PC-3 (cell line): ENCODE results near the gene MYMK.

ENCODE experiments used
- CTCF ChIP-seq: fragments of 300-600 bp; sonication (generic); conservative IDR thresholded peaks from 2 replicates; pipeline ENCODE4 v1.5.1; 2017; ENCODE audit warnings: antibody characterized with exemption, low read depth, mild to moderate bottlenecking, low read length
- EZH2 ChIP-seq: fragments of 300-600 bp; sonication (generic); IDR thresholded peaks from one replicate; pipeline ENCODE4 v1.6.1; 2017; ENCODE audit warnings: antibody characterized with exemption, mild to moderate bottlenecking, low read length; ENCODE audit not compliant: unreplicated experiment
- EZH2phosphoT487 ChIP-seq: fragments of 300-600 bp; sonication (generic); IDR thresholded peaks from 2 replicates; pipeline ENCODE4 v1.6.1; 2018; ENCODE audit warnings: mild to moderate bottlenecking, antibody characterized with exemption, low read length, borderline replicate concordance

GRCh38 chr9:133547116-133547515 is 22.4 kb upstream of the MYMK start:
- no peak for TF ChIP-seq CTCF
- no peak for TF ChIP-seq EZH2
- TF ChIP-seq EZH2phosphoT487 = no peak
